Memory B cell (primary cell): ENCODE measurements around the gene PLA2G4F.
A peak's percentile ranks its signal among the peaks of the same experiment; 100 is the strongest.
"Not testable (repeated sequence)": the region's sequence is repeated elsewhere in the genome, so short reads cannot be mapped to it uniquely, and the experiment has no call there.

Source experiments
- ATAC-seq: fragments of 150-1000 bp; cut with Tn5 transposase; 2 replicates; pipeline ENCODE4 v1.10.0; 2021; ENCODE audit warnings: low read depth, mild to moderate bottlenecking, moderate library complexity
- DNase-seq, 2 donors: peaks; one replicate each; pipeline ENCODE4 v3.0.0; 2022; ENCODE audit warnings: low spot score in 2 of 2
- H3K27ac Mint-ChIP-seq: one replicate; pipeline ENCODE4 v1.8.0; 2022; ENCODE audit warnings: mild to moderate bottlenecking, moderate library complexity, mixed read lengths
- H3K27me3 Mint-ChIP-seq: one replicate; pipeline ENCODE4 v1.8.0; 2022; ENCODE audit warnings: mixed read lengths
- H3K36me3 Mint-ChIP-seq: one replicate; pipeline ENCODE4 v1.8.0; 2022; ENCODE audit warnings: mild to moderate bottlenecking, mixed read lengths
- H3K4me1 Mint-ChIP-seq: one replicate; pipeline ENCODE4 v1.8.0; 2022; ENCODE audit warnings: mixed read lengths
- H3K4me3 Mint-ChIP-seq: one replicate; pipeline ENCODE4 v1.8.0; 2022; ENCODE audit warnings: mild to moderate bottlenecking, moderate library complexity, mixed read lengths
- H3K9me3 Mint-ChIP-seq: one replicate; pipeline ENCODE4 v1.8.0; 2022; ENCODE audit warnings: mixed read lengths

Gene PLA2G4F

GRCh38 chr15:42094512-42094963, 61.9 kb downstream of the PLA2G4F start, which contains the start of gene PLA2G4D:
Gene PLA2G4D (minus strand): TSS chr15:42094562. CDS start chr15:42094459, 103 bp downstream.
- Mint-ChIP-seq H3K27me3 (peaks cover 15% of the 10 kb centered on the region), H3K4me3 (no peak within 1 kb of the TSS), H3K9me3 (peaks cover 1% of the 10 kb centered on the region), H3K4me1 (no peaks in the 10 kb centered on the region), H3K36me3 (no peaks in the 10 kb centered on the region), H3K27ac (no peak within 1 kb of the TSS)
- DNase-seq (no peak), ATAC-seq (peak; percentile 27)

- Mint-ChIP-seq H3K27me3 (peaks cover 16% of the 10 kb centered on the region), H3K4me3 (no peak overlapping the region), H3K27ac (no peak overlapping the region), H3K36me3 (no peaks in the 10 kb centered on the region), H3K9me3 (no peaks in the 10 kb centered on the region), H3K4me1 (no peaks in the 10 kb centered on the region)
- DNase-seq, result no peak
- no peak for ATAC-seq
Measured at GRCh38 chr15:42093966-42094365, 62.5 kb downstream of the PLA2G4F start.

GRCh38 chr15:42092398-42093318, 63.8 kb downstream of the PLA2G4F start:
- H3K4me3 Mint-ChIP-seq, result no peak overlapping the region
- H3K27me3 Mint-ChIP-seq, result peaks cover 17% of the 10 kb centered on the region
- H3K9me3 Mint-ChIP-seq, result no peaks in the 10 kb centered on the region
- no peaks in the 10 kb centered on the region for H3K36me3 Mint-ChIP-seq
- ATAC-seq (no peak), DNase-seq (no peak)
- no peaks in the 10 kb centered on the region for H3K4me1 Mint-ChIP-seq
- no peak overlapping the region for H3K27ac Mint-ChIP-seq

GRCh38 chr15:42091753-42092397, 64.6 kb downstream of the PLA2G4F start:
- not testable (repeated sequence) for ATAC-seq, H3K27ac Mint-ChIP-seq, DNase-seq, H3K4me3 Mint-ChIP-seq, H3K4me1 Mint-ChIP-seq, H3K36me3 Mint-ChIP-seq, H3K9me3 Mint-ChIP-seq
- H3K27me3 Mint-ChIP-seq, result peaks cover 13% of the 10 kb centered on the region

GRCh38 chr15:42090781-42091180, 65.7 kb downstream of the PLA2G4F start:
- no peaks in the 10 kb centered on the region for H3K9me3 Mint-ChIP-seq
- no peak for DNase-seq

GRCh38 chr15:42090370-42090769, 66.1 kb downstream of the PLA2G4F start:
- Mint-ChIP-seq H3K27ac (no peak overlapping the region), H3K4me1 (no peaks in the 10 kb centered on the region), H3K27me3 (peaks cover 12% of the 10 kb centered on the region), H3K4me3 (no peak overlapping the region), H3K36me3 (no peaks in the 10 kb centered on the region), H3K9me3 (no peaks in the 10 kb centered on the region)
- DNase-seq (no peak), ATAC-seq (no peak)

More at GRCh38 chr15:42090781-42091180, 65.7 kb downstream of the PLA2G4F start:
- no peak for ATAC-seq
- H3K27me3 Mint-ChIP-seq, result peaks cover 12% of the 10 kb centered on the region
- H3K4me1 Mint-ChIP-seq, result no peaks in the 10 kb centered on the region
- H3K4me3 Mint-ChIP-seq, result no peak overlapping the region
- H3K36me3 Mint-ChIP-seq, result no peaks in the 10 kb centered on the region
- H3K27ac Mint-ChIP-seq, result no peak overlapping the region

GRCh38 chr15:42089942-42090341, 66.5 kb downstream of the PLA2G4F start:
- H3K27ac Mint-ChIP-seq, result no peak overlapping the region
- H3K36me3 Mint-ChIP-seq, result no peaks in the 10 kb centered on the region
- H3K27me3 Mint-ChIP-seq, result peaks cover 12% of the 10 kb centered on the region
- no peaks in the 10 kb centered on the region for H3K4me1 Mint-ChIP-seq
- ATAC-seq, result no peak
- H3K9me3 Mint-ChIP-seq, result no peaks in the 10 kb centered on the region
- DNase-seq, result no peak
- no peak overlapping the region for H3K4me3 Mint-ChIP-seq
